Kidney (tissue), 14 donors: ENCODE results near the gene ALG11. TPM values are rescaled to one million over a fixed set of nuclear protein-coding genes. Genes with fewer than 3 reads are reported as not detected.

ENCODE experiments used
- DNase-seq, 5 donors: peaks; one replicate each; pipeline ENCODE4 v3.0.0-alpha.2; 2013 to 2020
- FAIRE-seq: peaks from 2 replicates; lab custom pipeline; 2012; peaks lifted over from hg19 to GRCh38; lab: Jason Lieb, UNC
- H3K27ac ChIP-seq, 2 donors: one replicate each; pipeline ENCODE4 v1.7.0; 2013; ENCODE audit warnings: low read depth in 2 of 2, low read length in 2 of 2, inconsistent platforms in 1 of 2
- H3K27me3 ChIP-seq: one replicate; pipeline ENCODE4 v1.7.1; 2013; ENCODE audit warnings: low read length, inconsistent platforms; ENCODE audit not compliant: control insufficient read depth, insufficient read depth
- H3K36me3 ChIP-seq, 3 donors: one replicate each; pipeline versions ENCODE4 v1.7.0 to v1.7.1; 2013; ENCODE audit warnings: low read length in 3 of 3, control low read depth in 1 of 3, inconsistent platforms in 1 of 3; ENCODE audit not compliant: insufficient read depth in 3 of 3, control insufficient read depth in 2 of 3
- H3K4me1 ChIP-seq, 3 donors: one replicate each; pipeline versions ENCODE4 v1.7.0 to v1.7.1; 2013; ENCODE audit warnings: low read length in 3 of 3, inconsistent platforms in 1 of 3, low read depth in 1 of 3; ENCODE audit not compliant: control insufficient read depth in 2 of 3, insufficient read depth in 2 of 3
- H3K4me3 ChIP-seq, 3 donors: one replicate each; pipeline versions ENCODE4 v1.7.0 to v1.8.1; 2013; ENCODE audit warnings: low read length in 3 of 3, control low read depth in 1 of 3, inconsistent platforms in 1 of 3
- H3K9ac ChIP-seq, 3 donors: one replicate each; pipeline versions ENCODE4 v1.7.0 to v1.7.1; 2013; ENCODE audit warnings: low read length in 3 of 3, control low read depth in 1 of 3, inconsistent platforms in 1 of 3
- H3K9me3 ChIP-seq, 3 donors: one replicate each; pipeline versions ENCODE4 v1.7.0 to v1.7.1; 2013; ENCODE audit warnings: low read length in 3 of 3, control low read depth in 1 of 3, inconsistent platforms in 1 of 3; ENCODE audit not compliant: control insufficient read depth in 2 of 3, insufficient read depth in 1 of 3
- CTCF ChIP-seq: IDR thresholded peaks from 3 replicates; pipeline ENCODE4 v1.5.1; 2012; ENCODE audit warnings: mild to moderate bottlenecking, moderate library complexity, borderline replicate concordance; ENCODE audit not compliant: insufficient read depth; ENCODE audit errors: extremely low read depth
- intact Hi-C: fragments of 100-400 bp; cut with DNase I; formaldehyde crosslinking; loops from one replicate; pipeline ENCODE4 v1.11.1; 2022
- polyA plus RNA-seq: library from polyadenylated mRNA; stranded (reverse); fragments of 350-450 nt; fragmentation: Illumina TruSeq; extraction: RNeasy Lipid Tissue Mini Kit (QIAGEN cat#74804); gene quantifications from one replicate; pipeline ENCODE4 v1.2.3, GENCODE V29; 2014; ENCODE audit warnings: low read depth, low replicate concordance; ENCODE audit not compliant: insufficient read depth
- total RNA-seq: library from RNA; stranded (reverse); fragmentation: NEBNext Ultra II Directional; extraction: Animal tissue kit (Norgen Biotek cat#: 25700); gene quantifications from one replicate; pipeline ENCODE4 v1.2.1, GENCODE V29; 2021
- donor health status: control.
- donor health status: control.
- donor health status: control.
- donor health status: control.
- donor health status: control.
- donor health status: DM: yes; HTN: yes; CAD: no.
- donor health status: Normal renal cell carcinoma (clear cell type).

The ALG11 gene
- total and polyA plus RNA-seq, 2 donors from 2014 or later, result 3.1 to 39.5 TPM

GRCh38 chr13:51996641-51997040 is 15.6 kb upstream of the ALG11 start:
- TF ChIP-seq CTCF, result no peak
- Histone ChIP-seq H3K9me3 (no peaks in the 10 kb centered on the region), H3K27ac (no peak overlapping the region), H3K4me3 (no peak overlapping the region), H3K4me1 (peaks cover 0 to 27% (median 18%) of the 10 kb centered on the region in 3 donors), H3K9ac (no peak overlapping the region), H3K36me3 (no peaks in the 10 kb centered on the region), H3K27me3 (no peaks in the 10 kb centered on the region)
- FAIRE-seq (no peak), DNase-seq (no peak)
- intact Hi-C loops, result loop anchor here (10.0 kb wide), 1 partner anchor 128 kb away; the partner anchor contains the start of gene NEK5

DNA sequence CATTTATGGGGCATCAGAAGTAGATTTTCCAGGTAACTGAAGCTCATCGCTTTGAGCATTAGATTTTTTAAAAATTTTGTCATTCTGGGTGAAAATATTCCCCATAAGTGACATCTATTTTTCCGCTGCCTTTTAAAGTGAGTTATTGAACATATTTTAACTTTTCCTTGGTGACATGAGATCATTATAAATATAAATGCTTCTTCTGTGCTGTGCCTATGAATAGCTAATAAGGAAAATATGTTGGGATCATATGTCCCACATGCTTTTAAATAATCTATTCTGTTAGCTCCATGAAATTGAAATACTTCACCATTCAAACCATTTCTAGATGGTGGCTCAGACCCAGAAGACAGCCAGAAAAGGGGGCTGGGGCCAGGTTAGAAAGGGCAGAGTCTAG is 15.0 kb upstream of the ALG11 start:
- H3K9ac ChIP-seq, result no peak overlapping the region
- peaks cover 0 to 27% (median 18%) of the 10 kb centered on the region in 3 donors for H3K4me1 ChIP-seq
- H3K36me3 ChIP-seq, result no peaks in the 10 kb centered on the region
- DNase-seq (no peak), FAIRE-seq (no peak)
- H3K4me3 ChIP-seq, result no peak overlapping the region
- no peaks in the 10 kb centered on the region for H3K9me3 ChIP-seq
- intact Hi-C loops, result loop anchor here (10.0 kb wide), 1 partner anchor 128 kb away; the partner anchor contains the start of gene NEK5
- TF ChIP-seq CTCF, result no peak
- H3K27me3 ChIP-seq, result no peaks in the 10 kb centered on the region
- H3K27ac ChIP-seq, result no peak overlapping the region

GRCh38 chr13:51997641-51998330 is 14.4 kb upstream of the ALG11 start:
- Histone ChIP-seq H3K4me1 (peaks cover 0 to 27% (median 18%) of the 10 kb centered on the region in 3 donors), H3K36me3 (no peaks in the 10 kb centered on the region), H3K4me3 (no peak overlapping the region), H3K27me3 (no peaks in the 10 kb centered on the region), H3K9ac (no peak overlapping the region), H3K27ac (peak overlapping the region in 1 of 2 donors; percentile 5), H3K9me3 (no peaks in the 10 kb centered on the region)
- DNase-seq (no peak), FAIRE-seq (no peak)
- intact Hi-C loops, result loop anchor here (10.0 kb wide), 1 partner anchor 127 kb away; the partner anchor contains the start of gene NEK5
- no peak for TF ChIP-seq CTCF
